UCSD-AML1 (cell line): ENCODE results near the gene ARHGAP10.

ENCODE experiments used
- DNase-seq: peaks from one replicate; lab custom pipeline; 2025; ENCODE audit not compliant: unreplicated experiment; lab: John Stamatoyannopoulos, UW

Gene ARHGAP10

GRCh38 chr4:147764337-147764736, 32.4 kb downstream of the ARHGAP10 start:
- no peak for DNase-seq

- no peak for DNase-seq
Observed at GRCh38 chr4:147765121-147765529, 33.2 kb downstream of the ARHGAP10 start.

GRCh38 chr4:147768113-147768512, 36.2 kb downstream of the ARHGAP10 start:
- DNase-seq, result peak; percentile 58

GRCh38 chr4:147769386-147769785, 37.5 kb downstream of the ARHGAP10 start:
- DNase-seq, result no peak

- DNase-seq, result no peak
Observed at GRCh38 chr4:147770831-147771230, 38.9 kb downstream of the ARHGAP10 start.

- no peak for DNase-seq
Observed at GRCh38 chr4:147772056-147772455, 40.2 kb downstream of the ARHGAP10 start.

GRCh38 chr4:147772459-147772969, 40.6 kb downstream of the ARHGAP10 start:
- no peak for DNase-seq

GRCh38 chr4:147773261-147774184, 41.6 kb downstream of the ARHGAP10 start:
- DNase-seq, result no peak

GRCh38 chr4:147776716-147777115, 44.8 kb downstream of the ARHGAP10 start:
- no peak for DNase-seq

- no peak for DNase-seq
Observed at GRCh38 chr4:147777456-147778091, 45.7 kb downstream of the ARHGAP10 start.

GRCh38 chr4:147778942-147779341, 47.1 kb downstream of the ARHGAP10 start:
- DNase-seq, result no peak

- no peak for DNase-seq
Observed at GRCh38 chr4:147779451-147779850, 47.6 kb downstream of the ARHGAP10 start.

- DNase-seq, result peak; percentile 53
Observed at GRCh38 chr4:147780137-147780777, 48.4 kb downstream of the ARHGAP10 start.

GRCh38 chr4:147782087-147782781, 50.3 kb downstream of the ARHGAP10 start:
- DNase-seq, result no peak

- no peak for DNase-seq
Observed at GRCh38 chr4:147785129-147785528, 53.2 kb downstream of the ARHGAP10 start.

GRCh38 chr4:147786031-147786430, 54.1 kb downstream of the ARHGAP10 start:
- DNase-seq, result no peak

GRCh38 chr4:147786531-147786930, 54.6 kb downstream of the ARHGAP10 start:
- DNase-seq, result no peak

- DNase-seq, result no peak
Observed at GRCh38 chr4:147787204-147787603, 55.3 kb downstream of the ARHGAP10 start.

GRCh38 chr4:147788791-147789190, 56.9 kb downstream of the ARHGAP10 start:
- DNase-seq, result no peak

- DNase-seq, result no peak
Observed at GRCh38 chr4:147789596-147789995, 57.7 kb downstream of the ARHGAP10 start.

- DNase-seq, result no peak
Observed at GRCh38 chr4:147790412-147790811, 58.5 kb downstream of the ARHGAP10 start.
